RCC 7860 (cell line): ENCODE data around the gene ZSWIM1.
A peak's percentile ranks its signal among the peaks of the same experiment; 100 is the strongest.
"Not testable (repeated sequence)": the region's sequence is repeated elsewhere in the genome, so short reads cannot be mapped to it uniquely, and the experiment has no call there.

ENCODE experiments used
- DNase-seq: peaks from one replicate; pipeline ENCODE4 v3.0.0-alpha.2; 2015; ENCODE audit warnings: low spot score
- FAIRE-seq: peaks from 2 replicates; lab custom pipeline; 2012; peaks lifted over from hg19 to GRCh38; lab: Jason Lieb, UNC

Gene ZSWIM1

GRCh38 chr20:45925821-45926506 is 44.9 kb downstream of the ZSWIM1 start:
- FAIRE-seq, result no peak
- no peak for DNase-seq

- DNase-seq, result no peak
- FAIRE-seq, result no peak
Measured at GRCh38 chr20:45926731-45927070, 45.7 kb downstream of the ZSWIM1 start.

GRCh38 chr20:45927071-45927878 is 46.2 kb downstream of the ZSWIM1 start:
- FAIRE-seq (no peak), DNase-seq (no peak)

GRCh38 chr20:45931680-45932079 is 50.7 kb downstream of the ZSWIM1 start:
- not testable (repeated sequence) for DNase-seq, FAIRE-seq

GRCh38 chr20:45933266-45934045 is 52.4 kb downstream of the ZSWIM1 start:
- FAIRE-seq, result no peak
- peak; percentile 75 for DNase-seq

- FAIRE-seq (no peak), DNase-seq (peak; percentile 9)
Measured at GRCh38 chr20:45934046-45934585, 53.1 kb downstream of the ZSWIM1 start.
